ENCODE measurements around the gene PRODH2.

Gene PRODH2

DNA sequence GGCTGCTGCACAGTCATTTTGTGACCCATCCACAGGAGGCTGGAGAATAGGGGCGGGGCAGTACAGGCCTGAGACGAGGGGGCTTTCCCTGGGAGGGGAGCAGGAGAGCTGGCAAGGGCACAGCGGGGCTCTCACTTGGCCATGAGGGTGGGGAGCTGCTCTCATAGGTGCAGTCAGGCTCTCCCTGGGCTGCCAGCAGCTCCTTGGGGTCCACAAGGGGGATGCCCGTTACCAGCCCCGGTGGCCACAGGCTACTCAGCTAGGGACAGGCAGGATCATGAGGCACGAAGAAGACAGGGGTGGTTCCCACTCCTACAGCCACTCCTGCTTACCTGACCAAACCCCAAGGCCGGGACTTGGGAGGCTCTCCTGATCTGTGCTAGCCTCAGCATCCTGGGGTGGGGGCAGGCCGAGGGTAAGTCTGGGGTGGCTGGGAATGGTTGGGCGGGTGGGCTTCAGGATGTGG is 20.8 kb downstream of the PRODH2 start:
- Histone ChIP-seq H3K9ac (ENCODE audit: low read length) (no peak overlapping the region), H3K18ac (ENCODE audit: low read length) (no peak overlapping the region), H2BK5ac (ENCODE audit: low read length) (no peak overlapping the region), H3K4me2 (ENCODE audit: low read length) (no peak overlapping the region), H3K27ac (ENCODE audit: low read depth, low read length) (no peak overlapping the region), H2BK15ac (replicated peaks; ENCODE audit: low read depth) (no peak overlapping the region), H3K27me3 (ENCODE audit: insufficient read depth, low read length, poor library complexity) (peaks cover 5% of the 10 kb centered on the region), H3K4me3 (ENCODE audit: low read length) (no peak overlapping the region), H3K56ac (ENCODE audit: low read length) (no peak overlapping the region), H3K4ac (ENCODE audit: low read depth, low read length) (no peak overlapping the region), H2BK120ac (ENCODE audit: low read depth, low read length) (no peak overlapping the region), H4K5ac (ENCODE audit: low read length) (no peak overlapping the region), H3K36me3 (ENCODE audit: control insufficient read depth, insufficient read depth, low read length) (no peaks in the 10 kb centered on the region), H4K8ac (ENCODE audit: low read depth, low read length) (no peak overlapping the region), H3K23ac (ENCODE audit: low read length) (no peak overlapping the region), H3K79me1 (ENCODE audit: low read length) (no peaks in the 10 kb centered on the region), H3K4me1 (ENCODE audit: control insufficient read depth, low read depth, low read length) (no peaks in the 10 kb centered on the region), H2AK5ac (ENCODE audit: low read length) (no peak overlapping the region), H3K79me2 (ENCODE audit: control insufficient read depth, insufficient read depth, low read length) (no peaks in the 10 kb centered on the region)
- no CpG with 5 or more reads among the region's 9 CpGs for WGBS (ENCODE audit: extremely low coverage, insufficient coverage, low lambda C conversion rate)
- DNase-seq: no peak

GRCh38 chr19:35790981-35791813 is 21.4 kb downstream of the PRODH2 start:
- no peaks in the 10 kb centered on the region for H3K79me1 ChIP-seq (ENCODE audit: low read length)
- H3K56ac ChIP-seq (ENCODE audit: low read length): no peak overlapping the region
- no peak overlapping the region for H2BK5ac ChIP-seq (ENCODE audit: low read length)
- H3K79me2 ChIP-seq (ENCODE audit: control insufficient read depth, insufficient read depth, low read length): no peaks in the 10 kb centered on the region
- no peak overlapping the region for H3K23ac ChIP-seq (ENCODE audit: low read length)
- H2BK120ac ChIP-seq (ENCODE audit: low read depth, low read length): no peak overlapping the region
- no peak overlapping the region for H2AK5ac ChIP-seq (ENCODE audit: low read length)
- H3K27ac ChIP-seq (ENCODE audit: low read depth, low read length): no peak overlapping the region
- no peak overlapping the region for H3K9ac ChIP-seq (ENCODE audit: low read length)
- H3K27me3 ChIP-seq (ENCODE audit: insufficient read depth, low read length, poor library complexity): no peaks in the 10 kb centered on the region
- H3K36me3 ChIP-seq (ENCODE audit: control insufficient read depth, insufficient read depth, low read length): no peaks in the 10 kb centered on the region
- no peak overlapping the region for H4K5ac ChIP-seq (ENCODE audit: low read length)
- no CpG with 5 or more reads among the region's 20 CpGs for WGBS (ENCODE audit: extremely low coverage, insufficient coverage, low lambda C conversion rate)
- no peak for DNase-seq
- H3K18ac ChIP-seq (ENCODE audit: low read length): no peak overlapping the region
- no peak overlapping the region for H2BK15ac ChIP-seq (replicated peaks; ENCODE audit: low read depth)
- H3K4me1 ChIP-seq (ENCODE audit: control insufficient read depth, low read depth, low read length): no peaks in the 10 kb centered on the region
- H3K4me3 ChIP-seq (ENCODE audit: low read length): no peak overlapping the region
- no peak overlapping the region for H3K4me2 ChIP-seq (ENCODE audit: low read length)
- no peak overlapping the region for H3K4ac ChIP-seq (ENCODE audit: low read depth, low read length)
- H4K8ac ChIP-seq (ENCODE audit: low read depth, low read length): no peak overlapping the region

DNA sequence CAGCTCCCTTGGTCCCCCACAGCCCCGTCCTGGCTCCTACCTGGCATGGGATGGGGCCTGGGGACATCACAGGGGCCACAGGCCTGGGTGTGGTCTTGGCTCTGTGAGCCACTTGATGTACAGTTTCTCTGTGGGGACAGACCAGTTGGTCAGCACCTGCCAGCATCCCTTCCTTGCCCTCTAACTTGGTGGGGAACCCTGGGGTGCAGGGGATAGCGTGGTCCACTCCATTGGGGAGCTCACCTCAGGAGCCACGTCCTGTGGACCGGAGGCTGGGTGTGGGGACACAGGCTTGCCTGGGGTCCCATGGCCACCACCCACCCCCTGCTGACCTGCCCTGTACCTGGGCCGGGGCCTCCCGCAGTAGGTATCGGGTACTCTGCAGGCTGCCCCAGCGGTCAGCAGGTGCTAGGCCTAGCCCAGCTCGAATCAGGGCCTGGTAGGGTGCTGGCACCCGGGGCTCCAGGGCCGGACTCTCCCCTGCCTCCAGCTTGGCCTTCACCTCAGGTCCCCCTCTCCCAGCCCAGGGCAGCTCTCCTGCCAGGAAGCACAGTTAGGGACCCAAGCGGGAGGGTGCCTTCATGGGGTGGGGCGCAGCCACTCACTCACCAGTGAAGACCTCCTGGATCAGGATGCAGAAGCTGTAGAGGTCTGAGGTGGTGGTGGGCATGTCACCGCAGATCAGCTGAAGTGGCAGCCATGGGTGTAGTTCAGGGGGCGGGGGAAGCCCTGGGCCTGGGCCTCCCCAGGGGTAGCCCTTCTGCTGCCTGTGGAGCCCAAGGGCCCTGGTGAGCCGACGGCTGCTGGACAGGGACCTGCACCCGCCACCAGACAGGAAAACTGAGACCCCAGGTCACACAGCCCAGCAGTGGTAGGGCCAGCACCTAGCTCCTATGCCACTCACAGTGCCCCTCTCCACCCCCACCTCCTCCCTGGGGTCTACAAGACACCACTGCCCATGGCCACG is 22.4 kb downstream of the PRODH2 start:
- Histone ChIP-seq H3K79me2 (ENCODE audit: control insufficient read depth, insufficient read depth, low read length) (no peaks in the 10 kb centered on the region), H3K4ac (ENCODE audit: low read depth, low read length) (no peak overlapping the region), H3K4me2 (ENCODE audit: low read length) (no peak overlapping the region), H3K4me3 (ENCODE audit: low read length) (no peak overlapping the region), H2BK15ac (replicated peaks; ENCODE audit: low read depth) (no peak overlapping the region), H3K9ac (ENCODE audit: low read length) (no peak overlapping the region), H3K56ac (ENCODE audit: low read length) (no peak overlapping the region), H3K18ac (ENCODE audit: low read length) (no peak overlapping the region), H3K23ac (ENCODE audit: low read length) (no peak overlapping the region), H2BK120ac (ENCODE audit: low read depth, low read length) (no peak overlapping the region), H3K79me1 (ENCODE audit: low read length) (no peaks in the 10 kb centered on the region), H3K4me1 (ENCODE audit: control insufficient read depth, low read depth, low read length) (no peaks in the 10 kb centered on the region), H3K27ac (ENCODE audit: low read depth, low read length) (no peak overlapping the region), H4K8ac (ENCODE audit: low read depth, low read length) (no peak overlapping the region), H3K27me3 (ENCODE audit: insufficient read depth, low read length, poor library complexity) (no peaks in the 10 kb centered on the region), H2BK5ac (ENCODE audit: low read length) (no peak overlapping the region), H4K5ac (ENCODE audit: low read length) (no peak overlapping the region), H3K36me3 (ENCODE audit: control insufficient read depth, insufficient read depth, low read length) (no peaks in the 10 kb centered on the region), H2AK5ac (ENCODE audit: low read length) (no peak overlapping the region)
- WGBS (ENCODE audit: extremely low coverage, insufficient coverage, low lambda C conversion rate): no CpG with 5 or more reads among the region's 19 CpGs
- no peak for DNase-seq

DNA sequence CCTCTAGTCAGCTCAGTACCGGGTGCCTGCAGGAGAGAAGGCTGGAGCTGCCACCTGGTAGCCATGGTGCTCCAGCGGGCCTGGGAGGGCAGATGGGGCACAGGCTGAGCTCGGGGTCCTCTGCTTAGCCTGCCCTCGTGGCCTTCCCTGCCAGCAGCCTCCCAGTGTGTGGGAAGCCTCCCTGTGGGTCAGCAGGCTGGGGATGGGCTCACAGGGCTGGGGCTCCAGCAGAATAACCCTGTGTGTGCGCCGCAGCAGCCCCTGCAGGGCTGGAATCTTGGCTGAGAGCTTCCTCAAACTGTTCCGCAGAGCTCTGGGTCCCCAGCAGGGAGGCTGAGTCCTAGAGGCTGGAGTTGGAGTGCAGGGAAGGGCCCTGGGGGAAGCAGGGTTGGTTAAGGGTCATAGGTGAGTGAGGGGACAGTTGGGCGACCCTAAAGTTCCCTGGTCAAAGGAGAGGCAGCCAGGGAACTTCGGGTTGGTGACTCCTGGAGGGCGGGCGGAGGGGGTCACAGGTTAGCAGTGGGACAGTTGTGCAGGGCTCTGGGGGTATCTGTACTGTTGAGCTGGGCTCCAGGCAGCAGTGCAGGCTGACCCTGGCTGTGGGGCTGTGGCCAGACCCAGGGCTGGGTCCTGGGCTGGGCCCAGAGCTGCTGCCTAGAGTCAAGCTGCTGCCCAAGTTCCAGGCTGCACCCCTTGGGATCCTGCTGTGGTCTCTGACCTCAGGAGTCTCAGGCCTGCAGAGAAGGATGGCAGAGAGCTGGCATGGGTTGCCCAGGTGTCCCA is 23.3 kb downstream of the PRODH2 start:
- no peak overlapping the region for H3K4me3 ChIP-seq (ENCODE audit: low read length)
- no peak overlapping the region for H3K23ac ChIP-seq (ENCODE audit: low read length)
- H4K8ac ChIP-seq (ENCODE audit: low read depth, low read length): no peak overlapping the region
- H3K4me1 ChIP-seq (ENCODE audit: control insufficient read depth, low read depth, low read length): no peaks in the 10 kb centered on the region
- H3K4me2 ChIP-seq (ENCODE audit: low read length): no peak overlapping the region
- H3K27ac ChIP-seq (ENCODE audit: low read depth, low read length): no peak overlapping the region
- H3K36me3 ChIP-seq (ENCODE audit: control insufficient read depth, insufficient read depth, low read length): no peaks in the 10 kb centered on the region
- no peak overlapping the region for H3K4ac ChIP-seq (ENCODE audit: low read depth, low read length)
- no peak overlapping the region for H3K18ac ChIP-seq (ENCODE audit: low read length)
- H2AK5ac ChIP-seq (ENCODE audit: low read length): no peak overlapping the region
- H2BK120ac ChIP-seq (ENCODE audit: low read depth, low read length): no peak overlapping the region
- no CpG with 5 or more reads among the region's 11 CpGs for WGBS (ENCODE audit: extremely low coverage, insufficient coverage, low lambda C conversion rate)
- no peak overlapping the region for H2BK5ac ChIP-seq (ENCODE audit: low read length)
- H3K79me1 ChIP-seq (ENCODE audit: low read length): no peaks in the 10 kb centered on the region
- H3K56ac ChIP-seq (ENCODE audit: low read length): no peak overlapping the region
- no peak overlapping the region for H3K9ac ChIP-seq (ENCODE audit: low read length)
- H4K5ac ChIP-seq (ENCODE audit: low read length): no peak overlapping the region
- no peak overlapping the region for H2BK15ac ChIP-seq (replicated peaks; ENCODE audit: low read depth)
- no peaks in the 10 kb centered on the region for H3K79me2 ChIP-seq (ENCODE audit: control insufficient read depth, insufficient read depth, low read length)
- DNase-seq: no peak
- H3K27me3 ChIP-seq (ENCODE audit: insufficient read depth, low read length, poor library complexity): no peaks in the 10 kb centered on the region

DNA sequence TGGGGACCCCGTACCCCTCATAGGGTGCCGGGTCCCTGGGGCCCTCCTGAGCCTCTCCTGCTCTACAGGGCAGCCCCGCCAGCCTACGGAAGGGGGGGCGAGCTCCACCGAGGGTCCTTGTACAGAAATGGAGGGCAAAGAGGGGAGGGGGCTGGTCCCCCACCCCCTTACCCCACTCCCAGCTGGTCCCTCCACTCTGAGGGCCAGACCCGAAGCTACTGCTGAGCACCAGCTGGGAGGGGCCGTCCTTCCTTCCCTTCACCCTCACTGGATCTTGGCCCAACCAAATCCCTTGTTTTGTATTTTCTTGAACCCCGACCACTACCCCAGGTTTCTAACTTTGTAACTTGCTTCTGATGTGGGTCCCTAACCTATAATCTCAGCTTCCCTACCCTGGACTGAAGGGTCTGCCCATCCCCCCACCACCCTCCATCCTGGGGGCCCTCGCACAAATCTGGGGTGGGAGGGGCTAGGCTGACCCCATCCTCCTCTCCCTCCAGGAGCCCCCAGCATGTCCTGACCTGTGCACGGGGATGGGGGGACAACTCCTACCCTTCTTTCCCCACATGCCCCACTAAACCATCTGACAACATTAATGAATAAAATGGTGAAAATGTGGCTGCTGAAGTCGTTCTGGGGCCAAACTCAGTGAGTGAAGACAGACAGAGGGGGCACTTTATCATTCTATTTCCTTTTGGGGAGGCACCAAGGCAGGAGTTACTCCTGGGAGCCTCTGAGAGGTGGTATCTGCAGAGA is 24.3 kb downstream of the PRODH2 start:
- no peak overlapping the region for H3K56ac ChIP-seq (ENCODE audit: low read length)

More for the DNA sequence above, 24.3 kb downstream of the PRODH2 start:
- Histone ChIP-seq H2BK120ac (ENCODE audit: low read depth, low read length) (no peak overlapping the region), H3K79me2 (ENCODE audit: control insufficient read depth, insufficient read depth, low read length) (no peaks in the 10 kb centered on the region), H2AK5ac (ENCODE audit: low read length) (no peak overlapping the region), H3K27ac (ENCODE audit: low read depth, low read length) (no peak overlapping the region), H3K4me3 (ENCODE audit: low read length) (no peak overlapping the region), H4K8ac (ENCODE audit: low read depth, low read length) (no peak overlapping the region), H3K4me1 (ENCODE audit: control insufficient read depth, low read depth, low read length) (no peaks in the 10 kb centered on the region), H2BK15ac (replicated peaks; ENCODE audit: low read depth) (no peak overlapping the region), H4K5ac (ENCODE audit: low read length) (no peak overlapping the region), H3K4me2 (ENCODE audit: low read length) (no peak overlapping the region), H3K79me1 (ENCODE audit: low read length) (no peaks in the 10 kb centered on the region), H3K9ac (ENCODE audit: low read length) (no peak overlapping the region), H2BK5ac (ENCODE audit: low read length) (no peak overlapping the region), H3K4ac (ENCODE audit: low read depth, low read length) (no peak overlapping the region), H3K36me3 (ENCODE audit: control insufficient read depth, insufficient read depth, low read length) (no peaks in the 10 kb centered on the region), H3K18ac (ENCODE audit: low read length) (no peak overlapping the region), H3K23ac (ENCODE audit: low read length) (no peak overlapping the region), H3K27me3 (ENCODE audit: insufficient read depth, low read length, poor library complexity) (no peaks in the 10 kb centered on the region)
- DNase-seq: no peak
- no CpG with 5 or more reads among the region's 12 CpGs for WGBS (ENCODE audit: extremely low coverage, insufficient coverage, low lambda C conversion rate)

Measured in mesendoderm (in vitro differentiated cells).